A549 (cell line): ENCODE data around the gene MIOX. TPM values are rescaled to one million over a fixed set of nuclear protein-coding genes. Genes with fewer than 3 reads are reported as not detected.
A peak's percentile ranks its signal among the peaks of the same experiment; 100 is the strongest.

Experiments
- ATAC-seq, 2 experiments: fragments of 200-7000 bp in 1 of 2; fragments of >200 bp in 1 of 2; cut with Nextera tagmentation in 1 of 2; cut with Tn5 transposase in 1 of 2; 3 replicates each; pipeline versions ENCODE4 v1.8.0 to v1.9.1; 2018 to 2020; ENCODE audit warnings: mild to moderate bottlenecking in 1 of 2, moderate library complexity in 1 of 2
- CTCF ChIA-PET: fragments of 300-600 bp; sonication (Branson Sonifier 250); formaldehyde crosslinking; extraction: SDS; loops from one replicate; lab custom pipeline; 2021; ENCODE audit warnings: antibody characterized with exemption, inconsistent platforms; lab: Yijun Ruan, JAX
- POLR2A ChIA-PET: fragments of 350-600 bp; formaldehyde crosslinking; extraction: SDS; loops from one replicate; lab custom pipeline; 2021; ENCODE audit warnings: antibody characterized with exemption, inconsistent platforms; lab: Yijun Ruan, JAX
- DNase-seq, 2 experiments: peaks; one replicate each; pipeline versions ENCODE4 v3.0.0 to v3.0.0-alpha.2; 2011 to 2016; ENCODE audit warnings: low read depth in 1 of 2, low spot score in 1 of 2
- FAIRE-seq: peaks from 2 replicates; lab custom pipeline; 2011; peaks lifted over from hg19 to GRCh38; lab: Jason Lieb, UNC
- H3K27ac ChIP-seq, 2 experiments: fragments of >200 bp; sonication (Bioruptor Twin); formaldehyde crosslinking; 3 replicates each; pipeline ENCODE4 v1.5.1; 2016 to 2017
- H3K4me1 ChIP-seq: fragments of >200 bp; sonication (Bioruptor Twin); formaldehyde crosslinking; 3 replicates; pipeline ENCODE4 v1.6.1; 2016
- H3K4me2 ChIP-seq: fragments of >200 bp; sonication (Bioruptor Twin); formaldehyde crosslinking; 3 replicates; pipeline ENCODE4 v1.6.1; 2016
- H3K4me3 ChIP-seq: fragments of >200 bp; sonication (Bioruptor Twin); formaldehyde crosslinking; 3 replicates; pipeline ENCODE4 v1.5.1; 2016
- H3K9me3 ChIP-seq: fragments of >200 bp; sonication (Bioruptor Twin); formaldehyde crosslinking; 3 replicates; pipeline ENCODE4 v1.6.1; 2016
- BHLHE40 ChIP-seq: IDR thresholded peaks from 2 replicates; pipeline ENCODE4 v1.6.1; 2012; ENCODE audit warnings: low read depth, low read length, inconsistent platforms
- CHD2 ChIP-seq: fragments of 150-350 bp; IDR thresholded peaks from 2 replicates; pipeline ENCODE4 v1.6.1; 2014; ENCODE audit warnings: low read length; ENCODE audit not compliant: partially characterized antibody
- EHF ChIP-seq: fragments of 250-450 bp; sonication (Bioruptor Pico); IDR thresholded peaks from 2 replicates; pipeline ENCODE4 v1.5.0; 2020; ENCODE audit warnings: mild to moderate bottlenecking
- ELK1 ChIP-seq: fragments of 150-350 bp; IDR thresholded peaks from 2 replicates; pipeline ENCODE4 v1.6.1; 2014; ENCODE audit warnings: low read depth, mild to moderate bottlenecking, low read length
- FOSL2 ChIP-seq, 2 experiments: fragments of 450-650 bp in 1 of 2; fragments of >200 bp in 1 of 2; sonication (Bioruptor Twin) in 1 of 2; formaldehyde crosslinking; IDR thresholded peaks; 2 replicates each; pipeline versions ENCODE4 v1.5.0 to v1.6.1; 2016 to 2020; ENCODE audit warnings: mild to moderate bottlenecking in 1 of 2, moderate library complexity in 1 of 2
- FOXS1 ChIP-seq: fragments of 250-450 bp; sonication (Bioruptor Pico); IDR thresholded peaks from 2 replicates; pipeline ENCODE4 v1.5.0; 2020; ENCODE audit warnings: mild to moderate bottlenecking, moderate library complexity
- HDAC2 ChIP-seq: fragments of 200-600 bp; sonication (generic); IDR thresholded peaks from 2 replicates; pipeline ENCODE4 v1.6.1; 2016
- HOXA7 ChIP-seq: fragments of 250-450 bp; sonication (Bioruptor Pico); IDR thresholded peaks from 2 replicates; pipeline ENCODE4 v1.5.0; 2020; ENCODE audit warnings: mild to moderate bottlenecking, moderate library complexity
- JUN ChIP-seq, 2 experiments: fragments of >200 bp; sonication (Bioruptor Twin); formaldehyde crosslinking; IDR thresholded peaks; 2 replicates in 1 of 2; 3 replicates in 1 of 2; pipeline ENCODE4 v1.6.1; 2016 to 2017
- KDM1A ChIP-seq: fragments of 200-600 bp; sonication (generic); IDR thresholded peaks from 2 replicates; pipeline ENCODE4 v1.6.1; 2016; ENCODE audit warnings: low read depth, mild to moderate bottlenecking
- KDM5A ChIP-seq: fragments of 200-600 bp; sonication (generic); IDR thresholded peaks from 2 replicates; pipeline ENCODE4 v1.6.1; 2016; ENCODE audit warnings: antibody characterized with exemption, mild to moderate bottlenecking
- MYC ChIP-seq: IDR thresholded peaks from 2 replicates; pipeline ENCODE4 v1.6.1; 2012; ENCODE audit warnings: mild to moderate bottlenecking, inconsistent platforms, low read length, improper control_type of control experiment, borderline replicate concordance
- NFE2L2 ChIP-seq: fragments of 150-350 bp; conservative IDR thresholded peaks from 2 replicates; pipeline ENCODE4 v1.6.1; 2014; ENCODE audit warnings: low read length
- NPAS2 ChIP-seq: fragments of 250-450 bp; sonication (Bioruptor Pico); IDR thresholded peaks from 2 replicates; pipeline ENCODE4 v1.8.0; 2022; ENCODE audit warnings: mild to moderate bottlenecking, moderate library complexity, borderline replicate concordance
- POLR2AphosphoS2 ChIP-seq: conservative IDR thresholded peaks from 2 replicates; pipeline ENCODE4 v1.6.1; 2012; ENCODE audit warnings: low read length, improper control_type of control experiment, inconsistent platforms
- RAD21 ChIP-seq, 2 experiments: fragments of >200 bp in 1 of 2; sonication (Bioruptor Twin) in 1 of 2; formaldehyde crosslinking in 1 of 2; IDR thresholded peaks in 1 of 2; conservative IDR thresholded peaks in 1 of 2; 2 replicates in 1 of 2; 3 replicates in 1 of 2; pipeline ENCODE4 v1.6.1; 2012 to 2018; ENCODE audit warnings: inconsistent platforms in 1 of 2
- RNF2 ChIP-seq: fragments of 200-600 bp; sonication (generic); IDR thresholded peaks from 2 replicates; pipeline ENCODE4 v1.6.1; 2016; ENCODE audit warnings: low read depth, mild to moderate bottlenecking, antibody characterized with exemption, moderate library complexity, borderline replicate concordance
- SREBF2 ChIP-seq: fragments of 450-650 bp; IDR thresholded peaks from 2 replicates; pipeline ENCODE4 v1.6.1; 2014; ENCODE audit warnings: mild to moderate bottlenecking, moderate library complexity
- TFCP2L1 ChIP-seq: fragments of 250-450 bp; sonication (Bioruptor Pico); IDR thresholded peaks from 2 replicates; pipeline ENCODE4 v1.5.0; 2021; ENCODE audit warnings: mild to moderate bottlenecking
- TP53 ChIP-seq: fragments of 250-450 bp; sonication (Bioruptor Pico); IDR thresholded peaks from 2 replicates; pipeline ENCODE4 v1.5.0; 2021; ENCODE audit warnings: mild to moderate bottlenecking, moderate library complexity
- ZC3H11A ChIP-seq: fragments of 450-650 bp; IDR thresholded peaks from 2 replicates; pipeline ENCODE4 v1.6.1; 2014; ENCODE audit warnings: antibody characterized with exemption, mild to moderate bottlenecking
- WGBS: methylation state at CpG from one replicate; pipeline ENCODE4 v1.1.6; 2017; ENCODE audit errors: missing lambda C conversion rate; 5-methylcytosine and 5-hydroxymethylcytosine counted together
- polyA plus RNA-seq, 4 experiments: library from polyadenylated mRNA; depleted of rRNA in 3 of 4; stranded (reverse); fragments of >200 nt; fragmentation: RNase III in 1 of 4; extraction: RNeasy Plus Mini Kit Qiagen cat#74134 plus additional on column Dnase treatment in 1 of 4; gene quantifications; 2 replicates in 3 of 4; 3 replicates in 1 of 4; pipeline ENCODE4 v1.2.3, GENCODE V29; 2011 to 2017
- TF ChIP-seq, protein P1 (sequence below): fragments of 450-650 bp; IDR thresholded peaks from 2 replicates; pipeline ENCODE4 v1.6.1; 2014; ENCODE audit warnings: antibody characterized with exemption
- TF ChIP-seq, protein P2 (sequence below): fragments of >200 bp; sonication (Bioruptor Twin); formaldehyde crosslinking; IDR thresholded peaks from 3 replicates; pipeline ENCODE4 v1.5.1; 2016
- TF ChIP-seq, protein P3 (sequence below): fragments of >200 bp; sonication (Bioruptor Twin); formaldehyde crosslinking; IDR thresholded peaks from 2 replicates; pipeline ENCODE4 v1.6.1; 2016
- TF ChIP-seq, protein P4 (sequence below): IDR thresholded peaks from 2 replicates; pipeline ENCODE4 v1.6.1; 2012; ENCODE audit warnings: low read depth, borderline replicate concordance

The MIOX gene
- polyA plus RNA-seq, 2 of the 4 experiments (the other 2 are of a cell fraction): 0.08 TPM; not detected in 1

GRCh38 chr22:50505776-50506610, 19.3 kb downstream of the MIOX start:
- ChIA-PET POLR2A (no interaction called here), CTCF (no interaction called here)
- TF ChIP-seq, protein P1, sequence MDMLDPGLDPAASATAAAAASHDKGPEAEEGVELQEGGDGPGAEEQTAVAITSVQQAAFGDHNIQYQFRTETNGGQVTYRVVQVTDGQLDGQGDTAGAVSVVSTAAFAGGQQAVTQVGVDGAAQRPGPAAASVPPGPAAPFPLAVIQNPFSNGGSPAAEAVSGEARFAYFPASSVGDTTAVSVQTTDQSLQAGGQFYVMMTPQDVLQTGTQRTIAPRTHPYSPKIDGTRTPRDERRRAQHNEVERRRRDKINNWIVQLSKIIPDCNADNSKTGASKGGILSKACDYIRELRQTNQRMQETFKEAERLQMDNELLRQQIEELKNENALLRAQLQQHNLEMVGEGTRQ: no peak
- no peak for TF ChIP-seq EHF (CRISPR knock-in tag)
- TF ChIP-seq, protein P2, sequence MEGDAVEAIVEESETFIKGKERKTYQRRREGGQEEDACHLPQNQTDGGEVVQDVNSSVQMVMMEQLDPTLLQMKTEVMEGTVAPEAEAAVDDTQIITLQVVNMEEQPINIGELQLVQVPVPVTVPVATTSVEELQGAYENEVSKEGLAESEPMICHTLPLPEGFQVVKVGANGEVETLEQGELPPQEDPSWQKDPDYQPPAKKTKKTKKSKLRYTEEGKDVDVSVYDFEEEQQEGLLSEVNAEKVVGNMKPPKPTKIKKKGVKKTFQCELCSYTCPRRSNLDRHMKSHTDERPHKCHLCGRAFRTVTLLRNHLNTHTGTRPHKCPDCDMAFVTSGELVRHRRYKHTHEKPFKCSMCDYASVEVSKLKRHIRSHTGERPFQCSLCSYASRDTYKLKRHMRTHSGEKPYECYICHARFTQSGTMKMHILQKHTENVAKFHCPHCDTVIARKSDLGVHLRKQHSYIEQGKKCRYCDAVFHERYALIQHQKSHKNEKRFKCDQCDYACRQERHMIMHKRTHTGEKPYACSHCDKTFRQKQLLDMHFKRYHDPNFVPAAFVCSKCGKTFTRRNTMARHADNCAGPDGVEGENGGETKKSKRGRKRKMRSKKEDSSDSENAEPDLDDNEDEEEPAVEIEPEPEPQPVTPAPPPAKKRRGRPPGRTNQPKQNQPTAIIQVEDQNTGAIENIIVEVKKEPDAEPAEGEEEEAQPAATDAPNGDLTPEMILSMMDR: no peak
- no peak for TF ChIP-seq RNF2
- TF ChIP-seq FOXS1 (CRISPR knock-in tag): no peak
- no peak for TF ChIP-seq JUN (IDR thresholded peaks at IDR 0.05)
- TF ChIP-seq TP53 (CRISPR knock-in tag): no peak
- TF ChIP-seq HOXA7 (CRISPR knock-in tag): no peak
- no peak for TF ChIP-seq BHLHE40
- no peak for TF ChIP-seq KDM5A
- TF ChIP-seq NPAS2 (CRISPR knock-in tag): no peak
- no peak for TF ChIP-seq CHD2
- no peak for TF ChIP-seq FOSL2 (IDR thresholded peaks at IDR 0.05)
- no peak for TF ChIP-seq FOSL2 (CRISPR knock-in tag; IDR thresholded peaks at IDR 0.05)
- no peaks in the 10 kb centered on the region for H3K9me3 ChIP-seq
- H3K4me2 ChIP-seq: peak overlapping the region; percentile 95
- FAIRE-seq: no peak
- H3K27ac ChIP-seq: peak overlapping the region in 1 of 2 experiments; percentile 97; a peak in 1 of 6 replicates
- no peak overlapping the region for H3K4me3 ChIP-seq
- DNase-seq: no peak
- ATAC-seq: no peak
- WGBS: no CpG with 5 or more reads among the region's 41 CpGs
- H3K4me1 ChIP-seq: peaks cover 15% of the 10 kb centered on the region

DNA sequence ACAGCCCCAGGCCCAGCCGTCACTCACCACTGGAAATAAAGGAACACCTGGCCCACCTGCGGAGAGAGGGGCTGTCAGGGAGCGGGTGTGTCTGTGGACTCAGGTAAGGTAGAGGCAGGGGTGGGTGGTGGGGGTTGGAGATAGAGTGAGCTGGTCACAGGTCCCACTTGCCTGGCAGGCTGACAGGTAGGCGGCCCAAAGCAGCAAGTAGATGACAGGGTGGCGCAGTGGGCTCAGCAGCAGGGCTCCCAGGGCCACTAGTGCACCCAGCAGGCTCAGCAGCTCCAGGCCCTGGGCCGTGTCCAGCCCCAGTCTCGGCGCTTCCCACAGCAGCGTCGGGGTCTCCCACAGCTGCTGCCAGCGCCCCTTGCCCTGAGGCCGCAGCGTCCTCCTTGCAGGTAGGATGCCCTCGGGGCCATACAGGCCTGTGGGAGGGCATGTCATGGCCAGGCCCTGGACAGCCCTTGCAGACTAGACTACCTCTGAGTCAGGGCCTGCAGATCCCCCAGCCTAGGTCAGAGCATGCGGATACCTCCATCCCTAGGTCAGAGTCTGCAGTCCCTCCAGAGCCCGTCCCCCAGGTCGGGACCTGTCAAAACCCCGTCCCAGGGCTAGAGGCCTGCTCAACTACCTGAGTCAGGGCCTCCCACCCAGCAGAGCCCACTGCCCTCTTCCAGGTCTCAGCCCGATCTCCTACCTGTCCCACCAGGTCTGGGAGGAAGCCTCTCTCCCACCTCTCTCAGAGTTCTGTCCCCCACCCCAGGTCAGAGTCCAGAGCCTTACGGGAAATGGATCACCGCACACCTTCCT, 20.2 kb downstream of the MIOX start:
- CTCF ChIA-PET: interaction anchor here (0.8 kb wide), 1 partner anchor 201 kb away, joined by 3 read pairs; no protein-coding TSS in a partner anchor
- FAIRE-seq (no peak), DNase-seq (no peak), ATAC-seq (peak; percentile 8 to 55; a peak in 3 of 6 replicates)
- peak overlapping the region; percentile 95 for H3K4me2 ChIP-seq
- WGBS: 20% methylated on average over 6 of the region's 21 CpGs
- peak overlapping the region; percentile 94 for H3K4me3 ChIP-seq
- H3K9me3 ChIP-seq: no peaks in the 10 kb centered on the region
- H3K4me1 ChIP-seq: peaks cover 15% of the 10 kb centered on the region
- no peak for TF ChIP-seq HDAC2
- TF ChIP-seq POLR2AphosphoS2: no peak
- no peak for TF ChIP-seq RAD21 (conservative IDR thresholded peaks at IDR 0.05 in 1 of 2, IDR thresholded peaks at IDR 0.05 in 1 of 2)
- no peak for TF ChIP-seq SREBF2
- TF ChIP-seq, protein P3, sequence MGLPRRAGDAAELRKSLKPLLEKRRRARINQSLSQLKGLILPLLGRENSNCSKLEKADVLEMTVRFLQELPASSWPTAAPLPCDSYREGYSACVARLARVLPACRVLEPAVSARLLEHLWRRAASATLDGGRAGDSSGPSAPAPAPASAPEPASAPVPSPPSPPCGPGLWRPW: no peak
- no peak for TF ChIP-seq MYC
- TF ChIP-seq ELK1: no peak
- TF ChIP-seq, protein P1: no peak
- no peak for TF ChIP-seq ZC3H11A
- TF ChIP-seq TFCP2L1 (CRISPR knock-in tag): no peak
- TF ChIP-seq, protein P4, sequence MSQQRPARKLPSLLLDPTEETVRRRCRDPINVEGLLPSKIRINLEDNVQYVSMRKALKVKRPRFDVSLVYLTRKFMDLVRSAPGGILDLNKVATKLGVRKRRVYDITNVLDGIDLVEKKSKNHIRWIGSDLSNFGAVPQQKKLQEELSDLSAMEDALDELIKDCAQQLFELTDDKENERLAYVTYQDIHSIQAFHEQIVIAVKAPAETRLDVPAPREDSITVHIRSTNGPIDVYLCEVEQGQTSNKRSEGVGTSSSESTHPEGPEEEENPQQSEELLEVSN: no peak
- no peak for TF ChIP-seq KDM1A
- TF ChIP-seq JUN (IDR thresholded peaks at IDR 0.05): no peak
- TF ChIP-seq NFE2L2: no peak
- no peak for TF ChIP-seq BHLHE40
- TF ChIP-seq, protein P2: no peak
- H3K27ac ChIP-seq: peak overlapping the region; percentile 95 to 97
- POLR2A ChIA-PET: interaction anchor here (2.3 kb wide), 1 partner anchor 18 kb away, joined by 36 read pairs; the partner anchor contains the start of gene SCO2
